ENCODE measurements around the gene ACOX1.

The ACOX1 gene

DNA sequence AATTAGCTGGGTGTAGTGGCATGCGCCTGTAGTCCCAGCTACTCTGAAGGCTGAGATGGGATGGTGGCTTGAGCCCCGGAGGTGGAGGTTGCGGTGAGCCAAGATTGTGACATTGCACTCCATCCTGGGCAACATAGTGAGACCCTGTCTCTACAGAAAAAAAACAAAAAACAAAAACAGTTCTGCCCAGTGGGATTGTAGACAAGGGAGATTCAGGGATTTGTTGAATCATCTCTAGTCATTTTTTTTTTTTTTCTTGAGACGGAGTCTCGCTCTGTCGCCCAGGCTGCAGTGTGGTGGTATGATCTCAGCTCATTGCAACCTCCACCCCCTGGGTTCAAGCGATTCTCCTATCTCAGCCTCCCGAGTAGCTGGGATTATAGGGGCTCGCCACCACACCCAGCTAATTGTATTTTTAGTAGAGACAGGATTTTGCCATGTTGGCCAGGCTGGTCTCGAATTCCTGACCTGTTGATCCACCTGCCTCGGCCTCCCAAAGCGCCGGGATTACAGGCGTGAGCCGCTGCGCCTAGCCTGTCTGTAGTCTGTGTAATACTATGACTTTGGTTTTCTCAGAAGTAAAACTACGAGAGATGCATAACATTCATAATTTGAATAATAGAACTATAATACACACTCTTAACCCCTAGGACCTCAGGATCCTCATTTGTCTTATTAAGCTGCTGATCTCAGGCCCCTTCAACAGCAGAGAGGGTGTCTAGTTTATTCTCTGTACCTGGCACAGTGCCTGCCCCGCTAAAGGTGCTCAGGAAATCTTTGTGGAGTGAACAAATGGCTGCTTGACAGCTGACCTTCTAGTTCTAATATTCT is 1.4 kb upstream of the ACOX1 start:
- peak overlapping the region; percentile 71; the same call in 1 of the 2 replicates for H3K4me2 ChIP-seq (ENCODE audit: low read depth, low read length)
- peak overlapping the region; percentile 84; the same call in 1 of the 2 replicates for H3K27ac ChIP-seq (ENCODE audit: low read length)
- H3K9me3 ChIP-seq (replicated peaks; ENCODE audit: insufficient read depth, low read length) = no peaks in the 10 kb centered on the region
- H3K4me1 ChIP-seq (ENCODE audit: low read length) = no peaks in the 10 kb centered on the region
- H3K79me2 ChIP-seq (ENCODE audit: low read length) = peaks cover 21% of the 10 kb centered on the region
- no peak for DNase-seq
- peak overlapping the region; percentile 99 for H2AFZ ChIP-seq (ENCODE audit: low read length)
- no peaks in the 10 kb centered on the region for H4K20me1 ChIP-seq (ENCODE audit: insufficient read depth, low read length)
- H3K9ac ChIP-seq (ENCODE audit: low read length) = peak overlapping the region; percentile 98
- H3K9me2 ChIP-seq (replicated peaks; ENCODE audit: insufficient read depth, low read length) = no peaks in the 10 kb centered on the region
- H3K36me3 ChIP-seq (replicated peaks; ENCODE audit: insufficient read depth, low read length) = no peaks in the 10 kb centered on the region
- TF ChIP-seq, protein P1, sequence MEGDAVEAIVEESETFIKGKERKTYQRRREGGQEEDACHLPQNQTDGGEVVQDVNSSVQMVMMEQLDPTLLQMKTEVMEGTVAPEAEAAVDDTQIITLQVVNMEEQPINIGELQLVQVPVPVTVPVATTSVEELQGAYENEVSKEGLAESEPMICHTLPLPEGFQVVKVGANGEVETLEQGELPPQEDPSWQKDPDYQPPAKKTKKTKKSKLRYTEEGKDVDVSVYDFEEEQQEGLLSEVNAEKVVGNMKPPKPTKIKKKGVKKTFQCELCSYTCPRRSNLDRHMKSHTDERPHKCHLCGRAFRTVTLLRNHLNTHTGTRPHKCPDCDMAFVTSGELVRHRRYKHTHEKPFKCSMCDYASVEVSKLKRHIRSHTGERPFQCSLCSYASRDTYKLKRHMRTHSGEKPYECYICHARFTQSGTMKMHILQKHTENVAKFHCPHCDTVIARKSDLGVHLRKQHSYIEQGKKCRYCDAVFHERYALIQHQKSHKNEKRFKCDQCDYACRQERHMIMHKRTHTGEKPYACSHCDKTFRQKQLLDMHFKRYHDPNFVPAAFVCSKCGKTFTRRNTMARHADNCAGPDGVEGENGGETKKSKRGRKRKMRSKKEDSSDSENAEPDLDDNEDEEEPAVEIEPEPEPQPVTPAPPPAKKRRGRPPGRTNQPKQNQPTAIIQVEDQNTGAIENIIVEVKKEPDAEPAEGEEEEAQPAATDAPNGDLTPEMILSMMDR (IDR thresholded peaks at IDR 0.05; ENCODE audit: low read length) = no peak
- TF ChIP-seq EZH2phosphoT487 (IDR thresholded peaks at IDR 0.05; ENCODE audit: low read length) (no peak), EZH2 (optimal IDR thresholded peaks at IDR 0.05; ENCODE audit: low read depth, low read length) (no peak)
- H3K4me3 ChIP-seq (ENCODE audit: low read length) = peak overlapping the region; percentile 95
- H3F3A ChIP-seq (ENCODE audit: insufficient read depth, low read length) = no peaks in the 10 kb centered on the region
- no peaks in the 10 kb centered on the region for H3K27me3 ChIP-seq (replicated peaks; ENCODE audit: insufficient read depth, low read length)

DNA sequence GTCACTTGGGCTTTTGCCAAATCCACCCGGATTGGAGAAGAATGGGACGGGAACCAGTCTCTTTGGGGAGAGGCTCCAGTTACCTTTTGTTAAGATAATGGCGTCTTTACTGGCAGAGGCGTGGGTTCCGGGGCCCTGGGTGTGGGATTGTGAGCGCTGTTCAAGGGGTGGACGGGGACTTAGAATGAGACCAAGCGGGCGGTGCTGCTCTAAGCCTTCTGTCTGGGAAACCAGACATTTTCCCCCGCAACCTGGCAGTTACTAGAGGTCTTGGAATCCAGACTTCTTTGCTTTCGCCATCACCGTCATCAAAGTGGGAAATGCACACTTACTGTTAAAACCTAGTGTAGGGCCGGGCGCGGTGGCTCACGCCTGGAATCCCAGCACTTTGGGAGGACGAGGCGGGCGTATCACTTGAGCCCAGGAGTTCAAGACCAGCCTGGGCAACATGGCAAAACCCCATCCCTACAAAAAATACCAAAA is 780 bp upstream of the ACOX1 start:
- H3K9ac ChIP-seq (ENCODE audit: low read length) = peak overlapping the region; percentile 98
- TF ChIP-seq EZH2 (optimal IDR thresholded peaks at IDR 0.05; ENCODE audit: low read depth, low read length) (no peak), EZH2phosphoT487 (IDR thresholded peaks at IDR 0.05; ENCODE audit: low read length) (no peak)
- TF ChIP-seq, protein P1 (IDR thresholded peaks at IDR 0.05; ENCODE audit: low read length) = no peak
- H3K4me3 ChIP-seq (ENCODE audit: low read length) = peak overlapping the region; percentile 95
- H2AFZ ChIP-seq (ENCODE audit: low read length) = peak overlapping the region; percentile 99
- peak overlapping the region; percentile 84 for H3K27ac ChIP-seq (ENCODE audit: low read length)
- H3K4me1 ChIP-seq (ENCODE audit: low read length) = no peaks in the 10 kb centered on the region
- no peaks in the 10 kb centered on the region for H3K9me2 ChIP-seq (replicated peaks; ENCODE audit: insufficient read depth, low read length)
- peak overlapping the region; percentile 71; the same call in 1 of the 2 replicates for H3K4me2 ChIP-seq (ENCODE audit: low read depth, low read length)
- no peaks in the 10 kb centered on the region for H3K9me3 ChIP-seq (replicated peaks; ENCODE audit: insufficient read depth, low read length)
- no peaks in the 10 kb centered on the region for H4K20me1 ChIP-seq (ENCODE audit: insufficient read depth, low read length)
- H3K36me3 ChIP-seq (replicated peaks; ENCODE audit: insufficient read depth, low read length) = no peaks in the 10 kb centered on the region
- H3F3A ChIP-seq (ENCODE audit: insufficient read depth, low read length) = no peaks in the 10 kb centered on the region
- peaks cover 21% of the 10 kb centered on the region for H3K79me2 ChIP-seq (ENCODE audit: low read length)
- no peak for DNase-seq
- H3K27me3 ChIP-seq (replicated peaks; ENCODE audit: insufficient read depth, low read length) = no peaks in the 10 kb centered on the region

DNA sequence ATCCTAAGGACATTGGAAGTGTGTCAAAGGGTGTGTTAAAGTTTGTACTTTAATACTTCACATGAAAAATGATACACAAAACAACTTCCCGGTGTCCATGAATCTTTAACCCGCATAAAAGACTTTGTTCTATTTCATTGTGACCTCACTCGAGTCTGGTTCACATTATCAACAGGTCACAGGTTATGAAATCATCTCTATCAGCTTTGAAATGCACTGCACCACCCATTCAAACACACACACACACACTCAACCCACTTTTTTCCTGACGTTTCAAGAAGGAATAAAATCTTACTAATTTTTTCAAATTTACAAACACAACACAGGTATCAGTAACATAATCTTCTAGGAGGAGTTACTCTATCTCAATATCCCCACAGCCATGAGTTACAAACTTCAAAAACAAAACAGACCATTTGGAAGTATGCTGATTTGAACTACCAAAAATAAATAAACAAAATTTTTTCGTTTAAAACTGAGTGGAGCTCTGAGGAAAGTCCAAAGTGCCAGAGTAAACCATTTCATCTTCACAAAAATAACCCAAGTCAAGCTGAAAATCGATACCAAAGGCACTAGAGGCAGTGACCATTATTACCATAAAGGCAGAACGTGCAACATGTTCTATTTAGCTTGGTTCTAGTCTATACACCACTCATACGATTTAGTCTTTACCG is 2.7 kb downstream of the ACOX1 start:
- H3F3A ChIP-seq (ENCODE audit: insufficient read depth, low read length) = no peaks in the 10 kb centered on the region
- no peak for DNase-seq
- H4K20me1 ChIP-seq (ENCODE audit: insufficient read depth, low read length) = no peaks in the 10 kb centered on the region
- H3K9ac ChIP-seq (ENCODE audit: low read length) = no peak overlapping the region
- no peak overlapping the region for H3K27ac ChIP-seq (ENCODE audit: low read length)
- H3K27me3 ChIP-seq (replicated peaks; ENCODE audit: insufficient read depth, low read length) = no peaks in the 10 kb centered on the region
- no peak overlapping the region for H3K4me3 ChIP-seq (ENCODE audit: low read length)
- TF ChIP-seq, protein P1 (IDR thresholded peaks at IDR 0.05; ENCODE audit: low read length) = no peak
- H2AFZ ChIP-seq (ENCODE audit: low read length) = no peak overlapping the region
- no peaks in the 10 kb centered on the region for H3K36me3 ChIP-seq (replicated peaks; ENCODE audit: insufficient read depth, low read length)
- no peak overlapping the region for H3K4me2 ChIP-seq (ENCODE audit: low read depth, low read length)
- H3K9me2 ChIP-seq (replicated peaks; ENCODE audit: insufficient read depth, low read length) = no peaks in the 10 kb centered on the region
- H3K79me2 ChIP-seq (ENCODE audit: low read length) = peaks cover 21% of the 10 kb centered on the region
- no peaks in the 10 kb centered on the region for H3K4me1 ChIP-seq (ENCODE audit: low read length)
- no peaks in the 10 kb centered on the region for H3K9me3 ChIP-seq (replicated peaks; ENCODE audit: insufficient read depth, low read length)

Measured in MM.1S (cell line).